Stomach (tissue), 9 donors: ENCODE measurements around the gene RING1. TPM values are rescaled to one million over a fixed set of nuclear protein-coding genes. Genes with fewer than 3 reads are reported as not detected.

Source experiments
- DNase-seq, 2 donors: peaks; one replicate each; pipeline versions ENCODE4 v3.0.0 to v3.0.0-alpha.2; 2013 to 2019
- H3K27ac ChIP-seq, 5 donors: fragments of 200-600 bp in 4 of 5; sonication (generic) in 4 of 5; one replicate each; pipeline ENCODE4 v1.5.1; 2013 to 2019; ENCODE audit warnings: mild to moderate bottlenecking in 1 of 5, moderate library complexity in 1 of 5
- H3K27me3 ChIP-seq, 3 donors: fragments of 200-600 bp; sonication (generic); one replicate each; pipeline ENCODE4 v1.5.1; 2017 to 2019; ENCODE audit warnings: mixed run types in 1 of 3
- H3K36me3 ChIP-seq, 4 donors: fragments of 200-600 bp; sonication (generic); 1 replicate in 3 of 4; 2 replicates in 1 of 4; pipeline ENCODE4 v1.5.1; 2016 to 2019
- H3K4me1 ChIP-seq, 4 donors: fragments of 200-600 bp; sonication (generic); one replicate each; pipeline ENCODE4 v1.5.1; 2016 to 2019
- H3K4me3 ChIP-seq, 4 donors: fragments of 200-600 bp; sonication (generic) in 3 of 4; one replicate each; pipeline ENCODE4 v1.5.1; 2016 to 2019; ENCODE audit warnings: mild to moderate bottlenecking in 1 of 4
- H3K9me3 ChIP-seq, 4 donors: fragments of 200-600 bp; sonication (generic); one replicate each; pipeline ENCODE4 v1.5.1; 2016 to 2019
- EP300 ChIP-seq: sonication (generic); formaldehyde crosslinking; IDR thresholded peaks from one replicate; pipeline ENCODE4 v1.6.1; 2017; ENCODE audit warnings: antibody characterized with exemption
- POLR2A ChIP-seq, 4 donors: fragments of 450-650 bp; IDR thresholded peaks; one replicate each; pipeline ENCODE4 v1.6.1; 2016; ENCODE audit warnings: antibody characterized with exemption in 4 of 4, control low read depth in 2 of 4, mild to moderate bottlenecking in 1 of 4, moderate library complexity in 1 of 4
- POLR2AphosphoS5 ChIP-seq, 3 donors: sonication (generic); formaldehyde crosslinking; IDR thresholded peaks; one replicate each; pipeline ENCODE4 v1.6.1; 2016; ENCODE audit warnings: antibody characterized with exemption in 3 of 3
- WGBS, 5 donors: extraction: QIAGEN DNeasy Blood & Tissue Kit in 3 of 5; methylation state at CpG; one replicate each; pipeline versions ENCODE4 v1.1.5 to v1.1.7; 2013 to 2018; 5-methylcytosine and 5-hydroxymethylcytosine counted together
- intact Hi-C: fragments of 100-400 bp; cut with DNase I; formaldehyde crosslinking; loops from one replicate; pipeline ENCODE4 v1.15.1; 2023; ENCODE audit warnings: low total_unique reads
- polyA plus RNA-seq, 3 donors: library from polyadenylated mRNA; stranded (reverse); fragments of 200-250 nt; gene quantifications; one replicate each; pipeline ENCODE4 v1.2.3, GENCODE V29; 2013
- total RNA-seq, 5 donors: library from RNA; depleted of rRNA; stranded (reverse); fragments of >200 nt; gene quantifications; one replicate each; pipeline versions ENCODE4 v1.1.0 to v1.2.3, GENCODE V29; 2014 to 2016
- TF ChIP-seq, protein P1 (sequence below), 7 experiments: fragments of 450-650 bp in 4 of 7; fragments of 200-600 bp in 3 of 7; sonication (generic) in 3 of 7; IDR thresholded peaks; one replicate each; pipeline ENCODE4 v1.5.1; 2016 to 2019; ENCODE audit warnings: antibody characterized with exemption in 7 of 7, control low read depth in 2 of 7, mild to moderate bottlenecking in 1 of 7
- donor health status: healthy with polysubstance abuse.
- donor health status: Bipolar disorder and iron deficiency.
- donor health status: healthy.

Gene RING1
- total and polyA plus RNA-seq, 8 donors = 14.3 to 140 (median 28.9) TPM

GRCh38 chr6:33211666-33212422, 3.5 kb downstream of the RING1 start:
- WGBS, 5 donors = 83 to 90% (median 84%) methylated on average over 17 to 18 of the region's 18 CpGs
- Histone ChIP-seq H3K9me3 (no peaks in the 10 kb centered on the region), H3K36me3 (peaks cover 0 to 32% (median 28%) of the 10 kb centered on the region in 4 donors), H3K27ac (no peak overlapping the region), H3K4me3 (no peak overlapping the region), H3K4me1 (peaks cover 24 to 52% (median 38%) of the 10 kb centered on the region in 4 donors), H3K27me3 (peaks cover 0 to 13% (median 10%) of the 10 kb centered on the region in 3 donors)
- intact Hi-C loops = no loop called here
- TF ChIP-seq EP300 (no peak), POLR2A (IDR thresholded peaks at IDR 0.05) (no peak), POLR2AphosphoS5 (IDR thresholded peaks at IDR 0.05) (no peak)
- TF ChIP-seq, protein P1, sequence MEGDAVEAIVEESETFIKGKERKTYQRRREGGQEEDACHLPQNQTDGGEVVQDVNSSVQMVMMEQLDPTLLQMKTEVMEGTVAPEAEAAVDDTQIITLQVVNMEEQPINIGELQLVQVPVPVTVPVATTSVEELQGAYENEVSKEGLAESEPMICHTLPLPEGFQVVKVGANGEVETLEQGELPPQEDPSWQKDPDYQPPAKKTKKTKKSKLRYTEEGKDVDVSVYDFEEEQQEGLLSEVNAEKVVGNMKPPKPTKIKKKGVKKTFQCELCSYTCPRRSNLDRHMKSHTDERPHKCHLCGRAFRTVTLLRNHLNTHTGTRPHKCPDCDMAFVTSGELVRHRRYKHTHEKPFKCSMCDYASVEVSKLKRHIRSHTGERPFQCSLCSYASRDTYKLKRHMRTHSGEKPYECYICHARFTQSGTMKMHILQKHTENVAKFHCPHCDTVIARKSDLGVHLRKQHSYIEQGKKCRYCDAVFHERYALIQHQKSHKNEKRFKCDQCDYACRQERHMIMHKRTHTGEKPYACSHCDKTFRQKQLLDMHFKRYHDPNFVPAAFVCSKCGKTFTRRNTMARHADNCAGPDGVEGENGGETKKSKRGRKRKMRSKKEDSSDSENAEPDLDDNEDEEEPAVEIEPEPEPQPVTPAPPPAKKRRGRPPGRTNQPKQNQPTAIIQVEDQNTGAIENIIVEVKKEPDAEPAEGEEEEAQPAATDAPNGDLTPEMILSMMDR (IDR thresholded peaks at IDR 0.05) = no peak
- peak in 1 of 2 donors; percentile 3 for DNase-seq

DNA sequence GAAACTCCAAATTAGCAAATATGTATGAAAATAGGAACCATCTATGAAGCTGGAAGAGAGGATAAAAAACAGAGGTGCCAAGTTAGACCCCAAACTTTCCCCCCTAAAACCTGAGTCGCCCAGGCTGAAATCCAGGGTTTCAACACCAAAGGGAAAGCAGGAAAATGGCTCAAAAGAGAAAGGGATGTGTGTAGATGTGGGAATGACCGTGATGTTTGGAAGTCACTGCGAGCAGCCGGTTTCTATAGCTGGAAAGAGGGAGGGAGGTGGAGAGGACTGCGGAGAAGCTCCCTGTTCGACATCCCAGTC, 4.5 kb downstream of the RING1 start:
- Histone ChIP-seq H3K27me3 (peaks cover 0 to 13% (median 10%) of the 10 kb centered on the region in 3 donors), H3K27ac (peak overlapping the region in 1 of 5 donors; percentile 46), H3K4me3 (peak overlapping the region; percentile 38 to 51 (median 45)), H3K36me3 (peaks cover 0 to 32% (median 28%) of the 10 kb centered on the region in 4 donors), H3K4me1 (peaks cover 17 to 42% (median 29%) of the 10 kb centered on the region in 4 donors), H3K9me3 (no peaks in the 10 kb centered on the region)
- intact Hi-C loops = no loop called here
- DNase-seq = no peak
- WGBS, 5 donors = 4 to 8% (median 6%) methylated on average over 6 of the region's 6 CpGs
- TF ChIP-seq, protein P1 (IDR thresholded peaks at IDR 0.05) = no peak
- TF ChIP-seq EP300 = no peak

DNA sequence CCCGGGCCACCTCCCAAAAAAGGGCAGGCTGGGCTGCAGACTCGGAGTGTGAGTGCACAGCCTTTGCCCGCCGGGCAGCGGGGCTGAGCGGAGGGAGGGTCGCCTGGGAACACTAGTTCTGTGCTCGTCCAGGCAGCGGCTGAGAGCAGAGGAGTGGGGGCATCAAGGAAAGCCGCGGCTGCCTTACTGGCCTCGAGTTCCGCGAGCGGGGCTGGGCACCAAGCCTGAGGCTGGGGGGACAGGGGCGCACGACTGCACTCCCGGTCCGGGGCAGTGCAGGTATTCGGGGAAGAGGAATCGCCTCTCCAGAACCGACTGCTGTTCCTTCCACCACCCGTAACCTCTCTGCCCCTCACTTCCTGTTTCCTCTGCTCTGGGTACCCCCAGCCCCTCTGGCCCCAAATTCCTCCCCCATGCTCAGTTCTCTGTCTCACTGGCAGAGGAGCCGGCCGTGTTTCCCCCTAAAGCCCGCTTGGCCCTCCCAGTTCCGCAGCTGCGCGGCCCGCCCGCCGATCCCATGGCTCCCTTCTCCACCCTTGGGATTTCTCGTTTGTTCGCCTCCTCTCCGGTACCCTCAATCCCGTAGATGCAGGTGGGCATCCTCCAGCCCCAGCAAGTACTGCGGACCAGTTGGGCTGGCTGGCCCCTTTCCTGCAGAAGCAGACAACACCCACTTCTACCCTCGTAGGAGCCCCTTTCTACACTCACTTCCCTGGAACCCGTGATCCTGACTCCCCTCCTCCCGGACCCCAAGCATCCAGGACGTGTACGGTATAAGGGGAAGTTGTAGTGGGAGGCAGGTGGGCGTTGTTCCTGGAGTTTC, 5.1 kb downstream of the RING1 start:
- DNase-seq = peak in 1 of 2 donors; percentile 66
- WGBS, 5 donors = 1 to 2% (median 1%) methylated on average over 34 to 43 of the region's 43 CpGs
- Histone ChIP-seq H3K36me3 (peaks cover 0 to 32% (median 28%) of the 10 kb centered on the region in 4 donors), H3K9me3 (no peaks in the 10 kb centered on the region), H3K27me3 (peaks cover 0 to 13% (median 10%) of the 10 kb centered on the region in 3 donors), H3K4me3 (peak overlapping the region; percentile 38 to 51 (median 45)), H3K4me1 (peaks cover 17 to 42% (median 29%) of the 10 kb centered on the region in 4 donors), H3K27ac (peak overlapping the region in 2 of 5 donors; percentile 14 to 46)
- intact Hi-C loops = no loop called here
- TF ChIP-seq POLR2A (IDR thresholded peaks at IDR 0.05) (no peak), EP300 (no peak), POLR2AphosphoS5 (IDR thresholded peaks at IDR 0.05) (no peak)
- TF ChIP-seq, protein P1 (IDR thresholded peaks at IDR 0.05) = no peak

- TF ChIP-seq, protein P1 (IDR thresholded peaks at IDR 0.05) = no peak
- TF ChIP-seq EP300 (no peak), POLR2AphosphoS5 (IDR thresholded peaks at IDR 0.05) (no peak), POLR2A (IDR thresholded peaks at IDR 0.05) (no peak)
- H3K27me3 ChIP-seq = peaks cover 0 to 13% (median 10%) of the 10 kb centered on the region in 3 donors
- H3K27ac ChIP-seq = peak overlapping the region in 1 of 5 donors; percentile 46
- peaks cover 16 to 38% (median 26%) of the 10 kb centered on the region in 4 donors for H3K4me1 ChIP-seq
- intact Hi-C loops = no loop called here
- no peak for DNase-seq
- peak overlapping the region; percentile 38 to 51 (median 45) for H3K4me3 ChIP-seq
- WGBS, 5 donors = 14 to 25% (median 18%) methylated on average over 9 of the region's 9 CpGs
- no peaks in the 10 kb centered on the region for H3K9me3 ChIP-seq
- H3K36me3 ChIP-seq = peaks cover 0 to 32% (median 28%) of the 10 kb centered on the region in 4 donors
These were observed 5.7 kb downstream of the RING1 start for GRCh38 chr6:33213989-33214335.
